Karpas-422 (cell line): ENCODE data around the gene TMEM35A. TPM values are rescaled to one million over a fixed set of nuclear protein-coding genes. Genes with fewer than 3 reads are reported as not detected.
A peak's percentile ranks its signal among the peaks of the same experiment; 100 is the strongest.
"Not testable (repeated sequence)": the region's sequence is repeated elsewhere in the genome, so short reads cannot be mapped to it uniquely, and the experiment has no call there.

Experiments
- DNase-seq: peaks from one replicate; pipeline ENCODE4 v3.0.0-alpha.2; 2015
- H2AFZ ChIP-seq: fragments of 200-600 bp; sonication (generic); 2 replicates; pipeline ENCODE4 v1.6.1; 2014; ENCODE audit warnings: antibody characterized with exemption, low read length, mixed read lengths
- H3K27ac ChIP-seq: fragments of 200-600 bp; sonication (generic); 2 replicates; pipeline ENCODE4 v1.5.1; 2014; ENCODE audit warnings: mild to moderate bottlenecking, low read length, moderate library complexity
- H3K27me3 ChIP-seq: fragments of 200-600 bp; sonication (generic); 2 replicates; pipeline ENCODE4 v1.6.1; 2014; ENCODE audit warnings: low read length, mixed read lengths
- H3K36me3 ChIP-seq: fragments of 200-600 bp; sonication (generic); 2 replicates; pipeline ENCODE4 v1.6.1; 2014; ENCODE audit warnings: low read length, mixed read lengths; ENCODE audit not compliant: insufficient read depth
- H3K4me1 ChIP-seq: fragments of 200-600 bp; sonication (generic); 2 replicates; pipeline ENCODE4 v1.6.1; 2014; ENCODE audit warnings: mild to moderate bottlenecking, low read length, mixed read lengths
- H3K4me2 ChIP-seq: fragments of 200-600 bp; sonication (generic); 2 replicates; pipeline ENCODE4 v1.6.1; 2014; ENCODE audit warnings: low read length, low read depth, mild to moderate bottlenecking; ENCODE audit not compliant: poor library complexity, severe bottlenecking
- H3K4me3 ChIP-seq: fragments of 200-600 bp; sonication (generic); 2 replicates; pipeline ENCODE4 v1.5.1; 2014; ENCODE audit warnings: mild to moderate bottlenecking, antibody characterized with exemption, low read length, mixed read lengths
- H3K79me2 ChIP-seq: fragments of 200-600 bp; sonication (generic); 2 replicates; pipeline ENCODE4 v1.6.1; 2014; ENCODE audit warnings: mild to moderate bottlenecking, low read length, mixed read lengths
- H3K9ac ChIP-seq: fragments of 200-600 bp; sonication (generic); 2 replicates; pipeline ENCODE4 v1.6.0; 2014; ENCODE audit warnings: low read length
- H3K9me2 ChIP-seq: fragments of 200-600 bp; sonication (generic), shearing (Covaris generic); replicated peaks from 2 replicates; pipeline ENCODE4 v1.6.0; 2014; ENCODE audit warnings: mild to moderate bottlenecking, low read length, moderate library complexity; ENCODE audit not compliant: insufficient read depth
- H3K9me3 ChIP-seq: fragments of 300-700, 200-600 bp; sonication (generic); 2 replicates; pipeline ENCODE4 v1.6.1; 2014; ENCODE audit warnings: low read length, mixed read lengths
- H4K20me1 ChIP-seq: fragments of 200-600 bp; sonication (generic); 2 replicates; pipeline ENCODE4 v1.6.1; 2014; ENCODE audit warnings: mild to moderate bottlenecking, antibody characterized with exemption, low read length, low read depth; ENCODE audit not compliant: insufficient read depth
- total RNA-seq: library from RNA; depleted of rRNA; stranded (reverse); fragments of >200 nt; shearing (Covaris generic); gene quantifications from 2 replicates; pipeline ENCODE4 v1.2.3, GENCODE V29; 2014; ENCODE audit warnings: low replicate concordance; rRNA removed

Gene TMEM35A, protein sequence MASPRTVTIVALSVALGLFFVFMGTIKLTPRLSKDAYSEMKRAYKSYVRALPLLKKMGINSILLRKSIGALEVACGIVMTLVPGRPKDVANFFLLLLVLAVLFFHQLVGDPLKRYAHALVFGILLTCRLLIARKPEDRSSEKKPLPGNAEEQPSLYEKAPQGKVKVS
- 0.11 TPM in 1 of 2 replicates, not detected in the other for total RNA-seq

GRCh38 chrX:101078716-101079598 lies at the start of gene TMEM35A:
TMEM35A (plus strand) TSS chrX:101078879; CDS start chrX:101079003, 124 bp downstream.
- no peak for DNase-seq
- Histone ChIP-seq H3K9ac (no peak within 1 kb of the TSS), H3K4me1 (no peaks in the 10 kb centered on the region; the same call in 1 of the 2 replicates), H3K27ac (no peak within 1 kb of the TSS), H4K20me1 (no peaks in the 10 kb centered on the region), H3K9me2 (no peaks in the 10 kb centered on the region), H3K79me2 (no peaks in the 10 kb centered on the region), H3K4me2 (no peak within 1 kb of the TSS), H2AFZ (no peak within 1 kb of the TSS), H3K9me3 (no peaks in the 10 kb centered on the region), H3K27me3 (no peaks in the 10 kb centered on the region), H3K4me3 (no peak within 1 kb of the TSS), H3K36me3 (no peaks in the 10 kb centered on the region)

- Histone ChIP-seq H3K9me2 (no peaks in the 10 kb centered on the region), H3K27me3 (no peaks in the 10 kb centered on the region)
- no peak for DNase-seq
Observed at GRCh38 chrX:101029665-101030064, 49.0 kb upstream of the TMEM35A start.

DNA sequence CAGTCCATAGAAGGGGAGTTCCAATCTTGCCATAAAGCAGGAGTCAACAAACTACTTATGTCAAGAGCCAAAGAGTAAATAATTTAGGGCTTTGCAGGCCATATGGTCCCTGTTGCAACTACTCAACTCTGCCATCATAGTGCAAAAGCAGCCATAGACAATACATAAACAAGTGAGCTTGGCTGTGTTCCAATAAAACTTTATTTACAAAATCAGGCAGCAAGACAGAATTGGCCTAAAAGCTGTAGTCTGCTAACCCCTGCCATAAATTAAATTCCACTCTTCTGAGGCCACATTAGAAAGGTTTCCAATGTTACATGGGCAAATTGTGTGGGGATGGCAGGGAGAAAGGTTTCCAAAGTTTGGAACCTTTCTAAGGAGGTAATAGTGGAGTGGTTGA lies 41.4 kb upstream of the TMEM35A start:
- Histone ChIP-seq H3K36me3 (peaks cover 6% of the 10 kb centered on the region; the same call in 1 of the 2 replicates), H3K4me3 (no peak overlapping the region), H3K9me3 (no peaks in the 10 kb centered on the region), H3K4me2 (no peak overlapping the region), H3K79me2 (no peaks in the 10 kb centered on the region), H3K27ac (no peak overlapping the region), H2AFZ (no peak overlapping the region), H3K4me1 (no peaks in the 10 kb centered on the region), H4K20me1 (no peaks in the 10 kb centered on the region), H3K9ac (no peak overlapping the region), H3K27me3 (no peaks in the 10 kb centered on the region), H3K9me2 (no peaks in the 10 kb centered on the region)
- DNase-seq, result no peak

More at GRCh38 chrX:101029665-101030064, 49.0 kb upstream of the TMEM35A start:
- H3K9ac ChIP-seq, result no peak overlapping the region
- no peak overlapping the region for H3K27ac ChIP-seq
- no peak overlapping the region for H2AFZ ChIP-seq
- no peaks in the 10 kb centered on the region for H3K9me3 ChIP-seq
- H3K4me2 ChIP-seq, result no peak overlapping the region
- no peaks in the 10 kb centered on the region for H3K4me1 ChIP-seq
- H4K20me1 ChIP-seq, result no peaks in the 10 kb centered on the region
- no peak overlapping the region for H3K4me3 ChIP-seq
- H3K79me2 ChIP-seq, result no peaks in the 10 kb centered on the region
- no peaks in the 10 kb centered on the region for H3K36me3 ChIP-seq

GRCh38 chrX:101040197-101040596 lies 38.5 kb upstream of the TMEM35A start:
- no peak for DNase-seq
- no peak overlapping the region for H3K9ac ChIP-seq
- H4K20me1 ChIP-seq, result no peaks in the 10 kb centered on the region
- no peaks in the 10 kb centered on the region for H3K9me3 ChIP-seq
- no peaks in the 10 kb centered on the region for H3K27me3 ChIP-seq
- no peak overlapping the region for H2AFZ ChIP-seq
- peaks cover 6% of the 10 kb centered on the region; the same call in 1 of the 2 replicates for H3K36me3 ChIP-seq
- no peak overlapping the region for H3K27ac ChIP-seq
- H3K4me3 ChIP-seq, result no peak overlapping the region
- no peaks in the 10 kb centered on the region for H3K79me2 ChIP-seq
- H3K4me2 ChIP-seq, result no peak overlapping the region
- H3K4me1 ChIP-seq, result no peaks in the 10 kb centered on the region
- H3K9me2 ChIP-seq, result no peaks in the 10 kb centered on the region

- Histone ChIP-seq H2AFZ (no peak overlapping the region), H3K4me3 (peak overlapping the region; percentile 78), H4K20me1 (no peaks in the 10 kb centered on the region), H3K79me2 (peaks cover 15% of the 10 kb centered on the region), H3K9me3 (no peaks in the 10 kb centered on the region), H3K4me1 (peaks cover 10% of the 10 kb centered on the region), H3K9me2 (no peaks in the 10 kb centered on the region), H3K4me2 (peak overlapping the region; percentile 70), H3K27ac (peak overlapping the region; percentile 30; the same call in 1 of the 2 replicates), H3K9ac (peak overlapping the region; percentile 82), H3K27me3 (no peaks in the 10 kb centered on the region), H3K36me3 (0 out of 2 replicates have a peak, but pooled peaks cover 2% of the 10 kb centered on the region)
- peak; percentile 41 for DNase-seq
Observed at GRCh38 chrX:101051153-101051548, 27.5 kb upstream of the TMEM35A start.

- H3K9ac ChIP-seq, result peak within 1 kb of the TSS; percentile 82
- H3K79me2 ChIP-seq, result peaks cover 15% of the 10 kb centered on the region
- H2AFZ ChIP-seq, result peak within 1 kb of the TSS; percentile 62; the same call in 1 of the 2 replicates
- DNase-seq, result peak; percentile 90
- no peaks in the 10 kb centered on the region for H4K20me1 ChIP-seq
- no peaks in the 10 kb centered on the region for H3K27me3 ChIP-seq
- peak within 1 kb of the TSS; percentile 78 for H3K4me3 ChIP-seq
- H3K27ac ChIP-seq, result peak within 1 kb of the TSS; percentile 30; the same call in 1 of the 2 replicates
- no peaks in the 10 kb centered on the region for H3K9me2 ChIP-seq
- 0 out of 2 replicates have a peak, but pooled peaks cover 2% of the 10 kb centered on the region for H3K36me3 ChIP-seq
- peaks cover 10% of the 10 kb centered on the region for H3K4me1 ChIP-seq
- H3K4me2 ChIP-seq, result peak within 1 kb of the TSS; percentile 70
- no peaks in the 10 kb centered on the region for H3K9me3 ChIP-seq
Observed at GRCh38 chrX:101051549-101052302, 27.0 kb upstream of the TMEM35A start, which contains the start of gene TRMT2B. TRMT2B (minus strand) TSS chrX:101052111; CDS start chrX:101042289, 9,822 bp downstream.

GRCh38 chrX:101056551-101056950 lies 22.1 kb upstream of the TMEM35A start:
- H3K4me3 ChIP-seq, H2AFZ ChIP-seq, H3K9me3 ChIP-seq, H3K79me2 ChIP-seq, H3K36me3 ChIP-seq, H3K27me3 ChIP-seq, DNase-seq, H3K9me2 ChIP-seq, H3K9ac ChIP-seq, H4K20me1 ChIP-seq, H3K4me2 ChIP-seq, H3K27ac ChIP-seq: not testable (repeated sequence)
- peaks cover 10% of the 10 kb centered on the region for H3K4me1 ChIP-seq
